GM12878 (cell line): ENCODE measurements around the gene PTPRN2. TPM values are rescaled to one million over a fixed set of nuclear protein-coding genes. Genes with fewer than 3 reads are reported as not detected.

ENCODE experiments used
- ATAC-seq: fragments of 200-7000 bp; cut with Tn5 transposase; 3 replicates; pipeline ENCODE4 v1.9.1; 2020; ENCODE audit warnings: mild to moderate bottlenecking, moderate library complexity
- BruUV-seq: library from RNA; stranded (reverse); fragments of 400-500 nt; replicated peaks from 2 replicates; lab custom pipeline; 2021; lab: Mats Ljungman, UMichigan
- CTCF ChIA-PET: fragments of 300-600 bp; sonication (Branson Sonifier 250); formaldehyde crosslinking; extraction: SDS; loops from one replicate; lab custom pipeline; 2021; ENCODE audit warnings: inconsistent platforms; lab: Yijun Ruan, JAX
- POLR2A ChIA-PET: fragments of 350-600 bp; formaldehyde crosslinking; extraction: SDS; loops from one replicate; lab custom pipeline; 2021; ENCODE audit warnings: inconsistent platforms; lab: Charles Lee
- RAD21 ChIA-PET: fragments of 300-600 bp; sonication (Branson Sonifier 250); formaldehyde crosslinking; loops from one replicate; lab custom pipeline; 2023; ENCODE audit warnings: antibody characterized with exemption; ENCODE audit not compliant: unreplicated experiment; lab: Charles Lee
- SMC1A ChIA-PET: fragments of 300-600 bp; sonication (Branson Sonifier 250); formaldehyde crosslinking; loops from one replicate; lab custom pipeline; 2023; ENCODE audit not compliant: unreplicated experiment, uncharacterized antibody; lab: Charles Lee
- DNase-seq: peaks from one replicate; pipeline ENCODE4 v3.0.0-alpha.2; 2011; ENCODE audit warnings: low read depth, low spot score
- FAIRE-seq: peaks from 3 replicates; lab custom pipeline; 2011; peaks lifted over from hg19 to GRCh38; lab: Jason Lieb, UNC
- H2AFZ ChIP-seq: 2 replicates; pipeline ENCODE4 v1.6.0; 2011; ENCODE audit warnings: low read depth, low read length, control low read depth; ENCODE audit not compliant: control insufficient read depth
- H3K27ac ChIP-seq: 2 replicates; pipeline ENCODE4 v1.5.1; 2011; ENCODE audit warnings: control low read depth; ENCODE audit not compliant: control insufficient read depth, insufficient read depth
- H3K27me3 ChIP-seq, 2 experiments: replicated peaks in 1 of 2; 2 replicates each; pipeline versions ENCODE4 v1.6.0 to v1.6.1; 2011; ENCODE audit warnings: low read length in 1 of 2; ENCODE audit not compliant: control insufficient read depth in 2 of 2, insufficient read depth in 2 of 2
- H3K36me3 ChIP-seq, 2 experiments: 2 replicates each; pipeline ENCODE4 v1.5.1; 2011; ENCODE audit warnings: low read length in 1 of 2; ENCODE audit not compliant: control insufficient read depth in 2 of 2, insufficient read depth in 2 of 2
- H3K4me1 ChIP-seq: 2 replicates; pipeline ENCODE4 v1.6.1; 2011; ENCODE audit warnings: mild to moderate bottlenecking, low read length, moderate library complexity, mixed read lengths; ENCODE audit not compliant: control insufficient read depth, insufficient read depth
- H3K4me2 ChIP-seq: 2 replicates; pipeline ENCODE4 v1.6.0; 2011; ENCODE audit warnings: control low read depth; ENCODE audit not compliant: control insufficient read depth, insufficient read depth
- H3K4me3 ChIP-seq: fragments of 200-600 bp; sonication (generic); 2 replicates; pipeline ENCODE4 v1.5.1; 2016
- H3K79me2 ChIP-seq: 2 replicates; pipeline ENCODE4 v1.6.0; 2011; ENCODE audit warnings: low read length; ENCODE audit not compliant: control insufficient read depth, insufficient read depth
- H3K9ac ChIP-seq: 2 replicates; pipeline ENCODE4 v1.8.0; 2011; ENCODE audit warnings: low read length, control low read depth, mixed read lengths; ENCODE audit not compliant: control insufficient read depth, insufficient read depth
- H3K9me3 ChIP-seq: replicated peaks from 3 replicates; pipeline ENCODE4 v1.5.1; 2011; ENCODE audit warnings: mild to moderate bottlenecking, low read length; ENCODE audit not compliant: control insufficient read depth, insufficient read depth
- H4K20me1 ChIP-seq: 2 replicates; pipeline ENCODE4 v1.6.0; 2011; ENCODE audit not compliant: control insufficient read depth, insufficient read depth
- ASH2L ChIP-seq: fragments of 300-600, 200-600 bp; sonication (generic); IDR thresholded peaks from 2 replicates; pipeline ENCODE4 v1.6.1; 2017; ENCODE audit warnings: low read depth, mild to moderate bottlenecking, borderline replicate concordance
- CTCF ChIP-seq, 3 experiments: IDR thresholded peaks in 2 of 3; conservative IDR thresholded peaks in 1 of 3; 2 replicates each; pipeline ENCODE4 v1.5.1; 2011; ENCODE audit warnings: low read depth in 3 of 3, low read length in 3 of 3, mild to moderate bottlenecking in 3 of 3, control low read depth in 2 of 3, moderate library complexity in 2 of 3, inconsistent platforms in 1 of 3, mixed read lengths in 1 of 3; ENCODE audit not compliant: control insufficient read depth in 2 of 3, insufficient read depth in 1 of 3; ENCODE audit errors: extremely low read depth in 1 of 3
- EGR1 ChIP-seq, 2 experiments: IDR thresholded peaks; 1 replicate in 1 of 2; 2 replicates in 1 of 2; pipeline ENCODE4 v1.6.1; 2011 to 2012; ENCODE audit warnings: low read depth in 2 of 2, low read length in 2 of 2, borderline replicate concordance in 1 of 2, mild to moderate bottlenecking in 1 of 2, moderate library complexity in 1 of 2
- ETV6 ChIP-seq, 2 experiments: fragments of 450-650 bp in 1 of 2; IDR thresholded peaks in 1 of 2; conservative IDR thresholded peaks in 1 of 2; 2 replicates each; pipeline ENCODE4 v1.6.1; 2014; ENCODE audit warnings: antibody characterized with exemption in 1 of 2, borderline replicate concordance in 1 of 2, low read depth in 1 of 2, mild to moderate bottlenecking in 1 of 2, moderate library complexity in 1 of 2
- IKZF2 ChIP-seq, 2 experiments: fragments of 450-650 bp; IDR thresholded peaks; 2 replicates each; pipeline ENCODE4 v1.6.1; 2017; ENCODE audit warnings: mild to moderate bottlenecking in 2 of 2, moderate library complexity in 2 of 2
- NFXL1 ChIP-seq: fragments of 450-650 bp; IDR thresholded peaks from 2 replicates; pipeline ENCODE4 v1.6.1; 2017; ENCODE audit warnings: antibody characterized with exemption, mild to moderate bottlenecking, borderline replicate concordance
- NFYB ChIP-seq: IDR thresholded peaks from 2 replicates; pipeline ENCODE4 v1.6.1; 2011; ENCODE audit warnings: low read depth, mild to moderate bottlenecking, low read length, improper control_type of control experiment, moderate library complexity; ENCODE audit not compliant: insufficient read depth
- NR2C1 ChIP-seq: fragments of 450-650 bp; IDR thresholded peaks from 2 replicates; pipeline ENCODE4 v1.6.1; 2017; ENCODE audit warnings: antibody characterized with exemption, mild to moderate bottlenecking, moderate library complexity
- SREBF2 ChIP-seq: IDR thresholded peaks from 2 replicates; pipeline ENCODE4 v1.6.1; 2012; ENCODE audit warnings: mild to moderate bottlenecking, low read length
- WRNIP1 ChIP-seq: IDR thresholded peaks from 2 replicates; pipeline ENCODE4 v1.6.1; 2011; ENCODE audit warnings: low read depth, low read length, improper control_type of control experiment, borderline replicate concordance
- ZBTB40 ChIP-seq: fragments of 450-650 bp; IDR thresholded peaks from 2 replicates; pipeline ENCODE4 v1.6.1; 2016; ENCODE audit warnings: mild to moderate bottlenecking, moderate library complexity, borderline replicate concordance
- ZNF207 ChIP-seq: fragments of 450-650 bp; IDR thresholded peaks from 2 replicates; pipeline ENCODE4 v1.6.1; 2014; ENCODE audit warnings: antibody characterized with exemption, mild to moderate bottlenecking, borderline replicate concordance
- WGBS: methylation state at CpG from one replicate; pipeline ENCODE4 v1.1.6; 2016; ENCODE audit warnings: low lambda C conversion rate; ENCODE audit not compliant: insufficient replicate concordance, insufficient coverage; ENCODE audit errors: missing lambda C conversion rate; 5-methylcytosine and 5-hydroxymethylcytosine counted together
- in situ Hi-C: fragments of 300-500 bp; cut with MboI; formaldehyde crosslinking; loops from 9 replicates; pipeline ENCODE4 v1.14.3; 2018; ENCODE audit warnings: mixed read lengths
- intact Hi-C: fragments of 100-400 bp; cut with micrococcal nuclease; formaldehyde crosslinking; loops from one replicate; pipeline ENCODE4 v1.14.2; 2022; ENCODE audit not compliant: unreplicated experiment
- polyA plus RNA-seq, 11 experiments: library from polyadenylated mRNA; depleted of rRNA in 4 of 11; unstranded in 6 of 11; stranded (reverse) in 5 of 11; fragments of >200 nt; fragmentation: Nextera tagmentation in 4 of 11; fragmentation: Illumina TruSeq in 1 of 11; extraction: Ambion mirVana in 4 of 11; extraction: Trizol in 1 of 11; gene quantifications; 1 replicate in 1 of 11; 2 replicates in 10 of 11; pipeline versions ENCODE4 v1.2.1 to v1.2.3, GENCODE V29; 2011 to 2016; ENCODE audit warnings: inconsistent platforms in 2 of 11, missing spikeins in 2 of 11, low read depth in 1 of 11
- total RNA-seq, 4 experiments: library from RNA; depleted of rRNA in 3 of 4; stranded (reverse); fragments of >200 nt in 3 of 4; fragmentation: Illumina TruSeq in 1 of 4; extraction: Trizol in 1 of 4; gene quantifications; 2 replicates each; pipeline versions ENCODE4 v1.2.1 to v1.2.3, GENCODE V29; 2013 to 2021

PTPRN2 gene
- total and polyA plus RNA-seq, 10 of the 15 experiments (the other 5 are each of a cell fraction or from before 2014, with no cell fraction given) = 5.4 TPM; not detected in 9

- ChIA-PET RAD21 (no interaction called here), SMC1A (no interaction called here), CTCF (no interaction called here), POLR2A (no interaction called here)
- no peaks in the 10 kb centered on the region; the same call in 2 of the 3 replicates for H3K9me3 ChIP-seq
- H3K79me2 ChIP-seq = no peaks in the 10 kb centered on the region
- no peaks in the 10 kb centered on the region for H3K27me3 ChIP-seq
- no peak overlapping the region for H3K4me3 ChIP-seq
- TF ChIP-seq NFYB (no peak), EGR1 (IDR thresholded peaks at IDR 0.05; ENCODE audit: borderline replicate concordance in 1 of 2, low read depth in 2 of 2, low read length in 2 of 2) (no peak), SREBF2 (no peak), NR2C1 (no peak), CTCF (IDR thresholded peaks at IDR 0.05 in 2 of 3, conservative IDR thresholded peaks at IDR 0.05 in 1 of 3; ENCODE audit: control insufficient read depth in 2 of 3, extremely low read depth in 1 of 3, insufficient read depth in 1 of 3, low read depth in 3 of 3, low read length in 3 of 3) (no peak), ETV6 (conservative IDR thresholded peaks at IDR 0.05 in 1 of 2, IDR thresholded peaks at IDR 0.05 in 1 of 2; ENCODE audit: borderline replicate concordance in 1 of 2, low read depth in 1 of 2) (no peak), IKZF2 (IDR thresholded peaks at IDR 0.05) (no peak), ASH2L (no peak), ZBTB40 (no peak), NFXL1 (no peak), ZNF207 (no peak), WRNIP1 (no peak)
- no TSS peak for BruUV-seq
- peak overlapping the region; percentile 47; the same call in 1 of the 2 replicates for H3K4me2 ChIP-seq
- 66% methylated on average over 25 of the region's 25 CpGs for WGBS
- no peaks in the 10 kb centered on the region for H3K36me3 ChIP-seq
- FAIRE-seq (no peak), ATAC-seq (no peak), DNase-seq (no peak)
- no peak overlapping the region for H3K9ac ChIP-seq
- in situ Hi-C loops = no loop called here
- no peaks in the 10 kb centered on the region; the same call in 1 of the 2 replicates for H3K4me1 ChIP-seq
- no peak overlapping the region for H3K27ac ChIP-seq
- peak overlapping the region; percentile 41 for H2AFZ ChIP-seq
- H4K20me1 ChIP-seq = no peaks in the 10 kb centered on the region
- intact Hi-C loops = no loop called here
These were observed 1019.4 kb downstream of the PTPRN2 start for GRCh38 chr7:157568106-157568769.
